HepG2 (cell line): ENCODE measurements around the gene CADM1. TPM values are rescaled to one million over a fixed set of nuclear protein-coding genes. Genes with fewer than 3 reads are reported as not detected.

Experiments
- BHLHE40 ChIP-seq: IDR thresholded peaks from 2 replicates; pipeline ENCODE4 v1.6.1; 2011; ENCODE audit warnings: low read length, improper control_type of control experiment
- HMG20B ChIP-seq: conservative IDR thresholded peaks from 2 replicates; pipeline ENCODE4 v1.6.1; 2016; ENCODE audit warnings: missing genetic modification reagents, missing compliant biosample characterization
- MED1 ChIP-seq: sonication (generic); formaldehyde crosslinking; IDR thresholded peaks from 2 replicates; pipeline ENCODE4 v1.4.0; 2020; ENCODE audit warnings: missing genetic modification reagents
- PAF1 ChIP-seq: IDR thresholded peaks from 2 replicates; pipeline ENCODE4 v1.6.1; 2016; ENCODE audit warnings: missing genetic modification reagents, missing compliant biosample characterization
- PPARG ChIP-seq: conservative IDR thresholded peaks from 2 replicates; pipeline ENCODE4 v1.6.1; 2016; ENCODE audit warnings: missing biosample characterization, missing genetic modification reagents
- RELA ChIP-seq: sonication (generic); formaldehyde crosslinking; IDR thresholded peaks from 2 replicates; pipeline ENCODE4 v1.4.0; 2020; ENCODE audit warnings: missing genetic modification reagents
- SMAD9 ChIP-seq: sonication (generic); formaldehyde crosslinking; IDR thresholded peaks from 2 replicates; pipeline ENCODE4 v1.5.1; 2020; ENCODE audit warnings: mild to moderate bottlenecking, missing genetic modification reagents
- ZNF383 ChIP-seq: sonication (generic); formaldehyde crosslinking; IDR thresholded peaks from 2 replicates; pipeline ENCODE4 v1.4.0; 2020; ENCODE audit warnings: missing genetic modification reagents, mild to moderate bottlenecking, borderline replicate concordance
- ZNF484 ChIP-seq: sonication (generic); formaldehyde crosslinking; IDR thresholded peaks from 2 replicates; pipeline ENCODE4 v1.5.1; 2020; ENCODE audit warnings: mild to moderate bottlenecking, low read depth, missing genetic modification reagents, borderline replicate concordance
- polyA plus RNA-seq, 8 experiments: library from polyadenylated mRNA; depleted of rRNA in 3 of 8; stranded (reverse) in 7 of 8; unstranded in 1 of 8; fragments of >200 nt; fragmentation: Illumina TruSeq in 4 of 8; extraction: Trizol in 4 of 8; gene quantifications; 2 replicates each; pipeline versions ENCODE4 v1.2.1 to v1.2.3, GENCODE V29; 2011 to 2016; ENCODE audit warnings: low read depth in 4 of 8, missing spikeins in 1 of 8, mixed read lengths in 1 of 8; ENCODE audit not compliant: insufficient read depth in 1 of 8
- total RNA-seq, 5 experiments: library from RNA; depleted of rRNA; stranded (reverse); fragments of >200 nt; fragmentation: Illumina TruSeq; extraction: Trizol; gene quantifications; 2 replicates each; pipeline ENCODE4 v1.2.3, GENCODE V29; 2016; ENCODE audit warnings: low read depth in 1 of 5
- TF ChIP-seq, protein P1 (sequence below): sonication (generic); formaldehyde crosslinking; IDR thresholded peaks from 2 replicates; pipeline ENCODE4 v1.4.0; 2020; ENCODE audit warnings: missing genetic modification reagents
- TF ChIP-seq, protein P2 (sequence below): sonication (generic); IDR thresholded peaks from 2 replicates; pipeline ENCODE4 v1.6.1; 2016; ENCODE audit warnings: low read depth, borderline replicate concordance
- TF ChIP-seq, protein P3 (sequence below): sonication (generic); formaldehyde crosslinking; IDR thresholded peaks from 2 replicates; pipeline ENCODE4; 2020; ENCODE audit warnings: missing genetic modification reagents, mild to moderate bottlenecking, borderline replicate concordance

Gene CADM1
- total and polyA plus RNA-seq, 2 of the 13 experiments (the other 11 are each of a cell fraction or from before 2014, with no cell fraction given) = 71.3 to 122 TPM

DNA sequence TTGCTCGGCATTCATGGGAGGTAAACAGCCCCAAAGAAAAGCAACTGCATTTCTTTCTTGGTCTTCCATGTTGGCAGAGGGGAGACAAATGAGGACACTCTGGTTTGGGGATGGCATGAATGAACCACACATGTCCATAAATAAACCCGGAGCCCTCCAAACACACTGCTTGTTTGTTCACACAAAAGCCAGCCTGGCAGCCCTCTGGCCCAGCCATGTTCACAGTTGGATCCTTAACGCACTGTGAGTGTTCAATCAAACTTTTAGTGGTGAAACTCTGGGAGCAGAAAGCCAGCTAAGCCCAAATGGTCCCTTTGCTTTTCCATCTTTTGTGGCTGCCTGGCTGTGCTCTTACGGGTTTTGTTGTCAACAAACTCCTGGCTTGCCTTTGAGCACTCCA is 336.8 kb downstream of the CADM1 start (continued):
- TF ChIP-seq, protein P1, sequence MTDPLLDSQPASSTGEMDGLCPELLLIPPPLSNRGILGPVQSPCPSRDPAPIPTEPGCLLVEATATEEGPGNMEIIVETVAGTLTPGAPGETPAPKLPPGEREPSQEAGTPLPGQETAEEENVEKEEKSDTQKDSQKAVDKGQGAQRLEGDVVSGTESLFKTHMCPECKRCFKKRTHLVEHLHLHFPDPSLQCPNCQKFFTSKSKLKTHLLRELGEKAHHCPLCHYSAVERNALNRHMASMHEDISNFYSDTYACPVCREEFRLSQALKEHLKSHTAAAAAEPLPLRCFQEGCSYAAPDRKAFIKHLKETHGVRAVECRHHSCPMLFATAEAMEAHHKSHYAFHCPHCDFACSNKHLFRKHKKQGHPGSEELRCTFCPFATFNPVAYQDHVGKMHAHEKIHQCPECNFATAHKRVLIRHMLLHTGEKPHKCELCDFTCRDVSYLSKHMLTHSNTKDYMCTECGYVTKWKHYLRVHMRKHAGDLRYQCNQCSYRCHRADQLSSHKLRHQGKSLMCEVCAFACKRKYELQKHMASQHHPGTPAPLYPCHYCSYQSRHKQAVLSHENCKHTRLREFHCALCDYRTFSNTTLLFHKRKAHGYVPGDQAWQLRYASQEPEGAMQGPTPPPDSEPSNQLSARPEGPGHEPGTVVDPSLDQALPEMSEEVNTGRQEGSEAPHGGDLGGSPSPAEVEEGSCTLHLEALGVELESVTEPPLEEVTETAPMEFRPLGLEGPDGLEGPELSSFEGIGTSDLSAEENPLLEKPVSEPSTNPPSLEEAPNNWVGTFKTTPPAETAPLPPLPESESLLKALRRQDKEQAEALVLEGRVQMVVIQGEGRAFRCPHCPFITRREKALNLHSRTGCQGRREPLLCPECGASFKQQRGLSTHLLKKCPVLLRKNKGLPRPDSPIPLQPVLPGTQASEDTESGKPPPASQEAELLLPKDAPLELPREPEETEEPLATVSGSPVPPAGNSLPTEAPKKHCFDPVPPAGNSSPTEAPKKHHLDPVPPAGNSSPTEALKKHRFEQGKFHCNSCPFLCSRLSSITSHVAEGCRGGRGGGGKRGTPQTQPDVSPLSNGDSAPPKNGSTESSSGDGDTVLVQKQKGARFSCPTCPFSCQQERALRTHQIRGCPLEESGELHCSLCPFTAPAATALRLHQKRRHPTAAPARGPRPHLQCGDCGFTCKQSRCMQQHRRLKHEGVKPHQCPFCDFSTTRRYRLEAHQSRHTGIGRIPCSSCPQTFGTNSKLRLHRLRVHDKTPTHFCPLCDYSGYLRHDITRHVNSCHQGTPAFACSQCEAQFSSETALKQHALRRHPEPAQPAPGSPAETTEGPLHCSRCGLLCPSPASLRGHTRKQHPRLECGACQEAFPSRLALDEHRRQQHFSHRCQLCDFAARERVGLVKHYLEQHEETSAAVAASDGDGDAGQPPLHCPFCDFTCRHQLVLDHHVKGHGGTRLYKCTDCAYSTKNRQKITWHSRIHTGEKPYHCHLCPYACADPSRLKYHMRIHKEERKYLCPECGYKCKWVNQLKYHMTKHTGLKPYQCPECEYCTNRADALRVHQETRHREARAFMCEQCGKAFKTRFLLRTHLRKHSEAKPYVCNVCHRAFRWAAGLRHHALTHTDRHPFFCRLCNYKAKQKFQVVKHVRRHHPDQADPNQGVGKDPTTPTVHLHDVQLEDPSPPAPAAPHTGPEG (CRISPR knock-in tag) = no peak
- TF ChIP-seq ZNF383 = no peak
- no peak for TF ChIP-seq MED1 (CRISPR knock-in tag)
- no peak for TF ChIP-seq SMAD9
- no peak for TF ChIP-seq PAF1 (CRISPR knock-in tag)
- no peak for TF ChIP-seq RELA (CRISPR knock-in tag)
- no peak for TF ChIP-seq BHLHE40
- no peak for TF ChIP-seq PPARG (CRISPR knock-in tag)
- no peak for TF ChIP-seq HMG20B
- TF ChIP-seq, protein P2, sequence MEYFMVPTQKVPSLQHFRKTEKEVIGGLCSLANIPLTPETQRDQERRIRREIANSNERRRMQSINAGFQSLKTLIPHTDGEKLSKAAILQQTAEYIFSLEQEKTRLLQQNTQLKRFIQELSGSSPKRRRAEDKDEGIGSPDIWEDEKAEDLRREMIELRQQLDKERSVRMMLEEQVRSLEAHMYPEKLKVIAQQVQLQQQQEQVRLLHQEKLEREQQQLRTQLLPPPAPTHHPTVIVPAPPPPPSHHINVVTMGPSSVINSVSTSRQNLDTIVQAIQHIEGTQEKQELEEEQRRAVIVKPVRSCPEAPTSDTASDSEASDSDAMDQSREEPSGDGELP = no peak
- TF ChIP-seq, protein P3, sequence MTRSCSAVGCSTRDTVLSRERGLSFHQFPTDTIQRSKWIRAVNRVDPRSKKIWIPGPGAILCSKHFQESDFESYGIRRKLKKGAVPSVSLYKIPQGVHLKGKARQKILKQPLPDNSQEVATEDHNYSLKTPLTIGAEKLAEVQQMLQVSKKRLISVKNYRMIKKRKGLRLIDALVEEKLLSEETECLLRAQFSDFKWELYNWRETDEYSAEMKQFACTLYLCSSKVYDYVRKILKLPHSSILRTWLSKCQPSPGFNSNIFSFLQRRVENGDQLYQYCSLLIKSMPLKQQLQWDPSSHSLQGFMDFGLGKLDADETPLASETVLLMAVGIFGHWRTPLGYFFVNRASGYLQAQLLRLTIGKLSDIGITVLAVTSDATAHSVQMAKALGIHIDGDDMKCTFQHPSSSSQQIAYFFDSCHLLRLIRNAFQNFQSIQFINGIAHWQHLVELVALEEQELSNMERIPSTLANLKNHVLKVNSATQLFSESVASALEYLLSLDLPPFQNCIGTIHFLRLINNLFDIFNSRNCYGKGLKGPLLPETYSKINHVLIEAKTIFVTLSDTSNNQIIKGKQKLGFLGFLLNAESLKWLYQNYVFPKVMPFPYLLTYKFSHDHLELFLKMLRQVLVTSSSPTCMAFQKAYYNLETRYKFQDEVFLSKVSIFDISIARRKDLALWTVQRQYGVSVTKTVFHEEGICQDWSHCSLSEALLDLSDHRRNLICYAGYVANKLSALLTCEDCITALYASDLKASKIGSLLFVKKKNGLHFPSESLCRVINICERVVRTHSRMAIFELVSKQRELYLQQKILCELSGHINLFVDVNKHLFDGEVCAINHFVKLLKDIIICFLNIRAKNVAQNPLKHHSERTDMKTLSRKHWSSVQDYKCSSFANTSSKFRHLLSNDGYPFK (CRISPR knock-in tag) = no peak
- no peak for TF ChIP-seq ZNF484
